GM21360 (cell line): ENCODE results near the gene FGFBP2.
"Not testable (repeated sequence)": the region's sequence is repeated elsewhere in the genome, so short reads cannot be mapped to it uniquely, and the experiment has no call there.

Source experiments
- ATAC-seq: cut with Tn5 transposase; IDR thresholded peaks from one replicate; pipeline ENCODE4 v1.9.1; 2021; ENCODE audit warnings: mild to moderate bottlenecking, moderate library complexity; ENCODE audit not compliant: unreplicated experiment

FGFBP2 gene

GRCh38 chr4:15931451-15932210 lies 31.3 kb downstream of the FGFBP2 start:
- no peak for ATAC-seq

GRCh38 chr4:15930314-15930713 lies 32.7 kb downstream of the FGFBP2 start:
- peak; percentile 55 for ATAC-seq

- no peak for ATAC-seq
Observed at GRCh38 chr4:15929540-15929939, 33.4 kb downstream of the FGFBP2 start.

- ATAC-seq = no peak
Observed at GRCh38 chr4:15928883-15929282, 34.1 kb downstream of the FGFBP2 start.

- no peak for ATAC-seq
Observed at GRCh38 chr4:15926486-15926885, 36.5 kb downstream of the FGFBP2 start.

- no peak for ATAC-seq
Observed at GRCh38 chr4:15925830-15926229, 37.1 kb downstream of the FGFBP2 start.

- no peak for ATAC-seq
Observed at GRCh38 chr4:15921592-15921932, 41.4 kb downstream of the FGFBP2 start.

GRCh38 chr4:15920723-15921591 lies 42.0 kb downstream of the FGFBP2 start:
- ATAC-seq = no peak

GRCh38 chr4:15918484-15919129 lies 44.4 kb downstream of the FGFBP2 start:
- ATAC-seq = no peak

GRCh38 chr4:15917297-15917696 lies 45.7 kb downstream of the FGFBP2 start:
- no peak for ATAC-seq

- not testable (repeated sequence) for ATAC-seq
Observed at GRCh38 chr4:15916358-15916757, 46.6 kb downstream of the FGFBP2 start.

- no peak for ATAC-seq
Observed at GRCh38 chr4:15914736-15915135, 48.2 kb downstream of the FGFBP2 start.

GRCh38 chr4:15914291-15914690 lies 48.7 kb downstream of the FGFBP2 start:
- ATAC-seq = no peak

- no peak for ATAC-seq
Observed at GRCh38 chr4:15913631-15913970, 49.4 kb downstream of the FGFBP2 start.

- ATAC-seq = no peak
Observed at GRCh38 chr4:15912961-15913630, 49.9 kb downstream of the FGFBP2 start.

GRCh38 chr4:15912236-15912635 lies 50.7 kb downstream of the FGFBP2 start:
- ATAC-seq = no peak
